Cardiac muscle cell (in vitro differentiated cells and primary cell): ENCODE data around the gene NRGN. TPM values are rescaled to one million over a fixed set of nuclear protein-coding genes. Genes with fewer than 3 reads are reported as not detected.
A peak's percentile ranks its signal among the peaks of the same experiment; 100 is the strongest.

Experiments
- DNase-seq, 2 donors: peaks; one replicate each; pipeline versions ENCODE4 v3.0.0 to v3.0.0-alpha.2; 2010 to 2017; ENCODE audit warnings: low read depth in 1 of 2, low spot score in 1 of 2
- H3K27ac ChIP-seq: fragments of 200-600 bp; sonication (generic); 2 replicates; pipeline ENCODE4 v1.5.1; 2016
- H3K27me3 ChIP-seq: fragments of 200-600 bp; sonication (generic); 2 replicates; pipeline ENCODE4 v1.6.0; 2016; ENCODE audit warnings: control low read depth
- H3K36me3 ChIP-seq: fragments of 200-600 bp; sonication (generic); 2 replicates; pipeline ENCODE4 v1.5.1; 2016; ENCODE audit warnings: control low read depth
- H3K4me1 ChIP-seq: fragments of 200-600 bp; sonication (generic); 2 replicates; pipeline ENCODE4 v1.8.1; 2017; ENCODE audit warnings: low read depth, mild to moderate bottlenecking, mixed run types
- H3K4me3 ChIP-seq: fragments of 200-600 bp; sonication (generic); 2 replicates; pipeline ENCODE4 v1.5.1; 2016; ENCODE audit warnings: mild to moderate bottlenecking
- H3K9me3 ChIP-seq: fragments of 200-600 bp; sonication (generic); 2 replicates; pipeline ENCODE4 v1.5.1; 2017; ENCODE audit warnings: low read depth, mild to moderate bottlenecking, control low read depth
- CTCF ChIP-seq: IDR thresholded peaks from 2 replicates; pipeline ENCODE4 v1.5.1; 2012; ENCODE audit warnings: low read depth, mild to moderate bottlenecking, low read length
- polyA plus RNA-seq: library from polyadenylated mRNA; unstranded; fragments of >200 nt; fragmentation: Nextera tagmentation; extraction: Ambion mirVana; gene quantifications from 2 replicates; pipeline ENCODE4 v1.2.1, GENCODE V29; 2016
- total RNA-seq: library from RNA; depleted of rRNA; stranded (reverse); fragments of >200 nt; gene quantifications from 2 replicates; pipeline ENCODE4 v1.2.3, GENCODE V29; 2016

Gene NRGN
- total and polyA plus RNA-seq, 2 experiments from 2014 or later, result 1.1 to 2.1 TPM

GRCh38 chr11:124712392-124712791 is 27.4 kb upstream of the NRGN start:
- Histone ChIP-seq H3K4me3 (no peak overlapping the region), H3K36me3 (no peaks in the 10 kb centered on the region), H3K4me1 (peaks cover 1% of the 10 kb centered on the region), H3K27me3 (peaks cover 50% of the 10 kb centered on the region), H3K9me3 (no peaks in the 10 kb centered on the region), H3K27ac (no peak overlapping the region)
- DNase-seq, result no peak
- no peak for TF ChIP-seq CTCF

GRCh38 chr11:124716591-124716990 is 23.2 kb upstream of the NRGN start:
- H3K4me1 ChIP-seq, result peaks cover 13% of the 10 kb centered on the region
- no peaks in the 10 kb centered on the region for H3K9me3 ChIP-seq
- DNase-seq, result peak in 1 of 2 donors; percentile 6
- H3K4me3 ChIP-seq, result no peak overlapping the region
- H3K27me3 ChIP-seq, result peaks cover 88% of the 10 kb centered on the region
- no peaks in the 10 kb centered on the region for H3K36me3 ChIP-seq
- no peak overlapping the region for H3K27ac ChIP-seq
- TF ChIP-seq CTCF, result no peak

- Histone ChIP-seq H3K27ac (no peak overlapping the region), H3K4me3 (no peak overlapping the region), H3K36me3 (no peaks in the 10 kb centered on the region), H3K4me1 (peaks cover 13% of the 10 kb centered on the region), H3K27me3 (peaks cover 93% of the 10 kb centered on the region), H3K9me3 (no peaks in the 10 kb centered on the region)
- DNase-seq, result peak in 1 of 2 donors; percentile 55
- no peak for TF ChIP-seq CTCF
These were observed 22.3 kb upstream of the NRGN start for GRCh38 chr11:124717421-124717785.

GRCh38 chr11:124717786-124718651 is 21.7 kb upstream of the NRGN start:
- H3K9me3 ChIP-seq, result no peaks in the 10 kb centered on the region
- no peaks in the 10 kb centered on the region for H3K36me3 ChIP-seq
- peaks cover 13% of the 10 kb centered on the region for H3K4me1 ChIP-seq
- TF ChIP-seq CTCF, result no peak
- peaks cover 97% of the 10 kb centered on the region for H3K27me3 ChIP-seq
- H3K27ac ChIP-seq, result no peak overlapping the region
- DNase-seq, result peak; percentile 27 to 47
- peak overlapping the region; percentile 30 for H3K4me3 ChIP-seq

GRCh38 chr11:124718801-124719200 is 20.9 kb upstream of the NRGN start:
- peaks cover 99% of the 10 kb centered on the region for H3K27me3 ChIP-seq
- no peak overlapping the region for H3K27ac ChIP-seq
- no peak for DNase-seq
- H3K36me3 ChIP-seq, result no peaks in the 10 kb centered on the region
- no peak for TF ChIP-seq CTCF
- no peaks in the 10 kb centered on the region for H3K9me3 ChIP-seq
- H3K4me3 ChIP-seq, result no peak overlapping the region
- H3K4me1 ChIP-seq, result peaks cover 13% of the 10 kb centered on the region
